Measurements from ENCODE around the gene USP1.

GRCh38 chr1:62429581-62429980 lies 7.3 kb upstream of the USP1 start:
- TF ChIP-seq, protein P1, sequence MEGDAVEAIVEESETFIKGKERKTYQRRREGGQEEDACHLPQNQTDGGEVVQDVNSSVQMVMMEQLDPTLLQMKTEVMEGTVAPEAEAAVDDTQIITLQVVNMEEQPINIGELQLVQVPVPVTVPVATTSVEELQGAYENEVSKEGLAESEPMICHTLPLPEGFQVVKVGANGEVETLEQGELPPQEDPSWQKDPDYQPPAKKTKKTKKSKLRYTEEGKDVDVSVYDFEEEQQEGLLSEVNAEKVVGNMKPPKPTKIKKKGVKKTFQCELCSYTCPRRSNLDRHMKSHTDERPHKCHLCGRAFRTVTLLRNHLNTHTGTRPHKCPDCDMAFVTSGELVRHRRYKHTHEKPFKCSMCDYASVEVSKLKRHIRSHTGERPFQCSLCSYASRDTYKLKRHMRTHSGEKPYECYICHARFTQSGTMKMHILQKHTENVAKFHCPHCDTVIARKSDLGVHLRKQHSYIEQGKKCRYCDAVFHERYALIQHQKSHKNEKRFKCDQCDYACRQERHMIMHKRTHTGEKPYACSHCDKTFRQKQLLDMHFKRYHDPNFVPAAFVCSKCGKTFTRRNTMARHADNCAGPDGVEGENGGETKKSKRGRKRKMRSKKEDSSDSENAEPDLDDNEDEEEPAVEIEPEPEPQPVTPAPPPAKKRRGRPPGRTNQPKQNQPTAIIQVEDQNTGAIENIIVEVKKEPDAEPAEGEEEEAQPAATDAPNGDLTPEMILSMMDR (conservative IDR thresholded peaks at IDR 0.05; ENCODE audit: low read length) = no peak
- no peak for TF ChIP-seq EZH2phosphoT487 (IDR thresholded peaks at IDR 0.05; ENCODE audit: borderline replicate concordance, low read depth, low read length)
